ENCODE results near the gene GLRB.
"Not testable (repeated sequence)": the region's sequence is repeated elsewhere in the genome, so short reads cannot be mapped to it uniquely, and the experiment has no call there.

GLRB gene

DNA sequence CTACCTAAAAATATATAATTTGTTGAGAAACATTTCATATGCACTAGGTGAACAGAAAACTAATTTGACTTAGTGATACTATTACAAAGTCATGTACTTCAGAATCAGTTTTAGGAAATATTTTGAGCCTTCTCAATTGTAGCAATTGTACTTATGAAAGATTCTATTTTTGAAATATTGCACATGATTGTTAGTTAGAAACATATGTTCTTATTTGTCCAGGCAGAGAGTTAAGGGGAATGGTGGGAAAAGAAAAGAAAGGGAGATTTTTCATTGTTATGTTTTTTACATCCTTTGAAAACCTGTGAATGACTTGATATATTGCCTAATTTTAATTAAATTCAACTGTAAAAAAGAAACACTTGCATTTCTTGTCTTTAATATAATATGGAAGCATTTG is 66.0 kb downstream of the GLRB start:
- DNase-seq: no peak

DNA sequence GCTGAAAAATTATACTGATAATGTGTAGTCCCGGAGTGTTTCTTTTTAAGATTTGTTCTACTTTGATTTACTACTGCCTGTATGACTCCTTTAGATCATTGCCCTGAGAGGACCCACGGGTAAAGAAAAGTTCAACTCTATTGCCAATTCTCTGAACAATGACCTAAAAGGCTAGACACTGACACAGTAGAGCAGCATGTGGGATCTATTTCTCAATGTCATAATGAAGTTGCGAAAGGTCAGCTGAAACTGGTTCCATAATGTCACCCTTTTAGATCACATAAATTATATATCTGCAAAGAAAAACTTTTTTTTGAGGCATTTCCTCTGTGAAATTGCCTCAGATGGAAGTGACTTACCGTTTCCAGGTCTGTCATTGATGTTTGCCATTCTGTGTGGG is 67.4 kb downstream of the GLRB start:
- no peak for DNase-seq

DNA sequence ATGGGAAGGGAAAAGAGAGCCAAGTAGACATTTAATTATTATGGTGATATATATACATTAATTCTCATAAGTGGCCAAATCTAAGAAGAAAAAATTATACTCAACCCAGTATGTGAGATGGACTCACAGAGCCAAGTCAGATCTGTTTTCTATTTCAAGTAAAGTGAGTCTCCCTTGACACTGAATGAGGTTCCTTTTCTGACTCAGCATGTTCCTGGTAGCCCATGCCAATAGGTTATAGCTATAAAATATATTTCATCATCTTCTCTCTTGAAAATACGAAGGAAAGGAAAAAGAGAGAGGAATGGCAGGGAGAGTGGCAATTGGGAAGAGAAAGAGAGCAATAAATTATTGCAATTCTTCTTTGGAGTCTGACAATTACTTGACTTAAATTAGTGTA is 75.8 kb downstream of the GLRB start:
- no peak for DNase-seq

DNA sequence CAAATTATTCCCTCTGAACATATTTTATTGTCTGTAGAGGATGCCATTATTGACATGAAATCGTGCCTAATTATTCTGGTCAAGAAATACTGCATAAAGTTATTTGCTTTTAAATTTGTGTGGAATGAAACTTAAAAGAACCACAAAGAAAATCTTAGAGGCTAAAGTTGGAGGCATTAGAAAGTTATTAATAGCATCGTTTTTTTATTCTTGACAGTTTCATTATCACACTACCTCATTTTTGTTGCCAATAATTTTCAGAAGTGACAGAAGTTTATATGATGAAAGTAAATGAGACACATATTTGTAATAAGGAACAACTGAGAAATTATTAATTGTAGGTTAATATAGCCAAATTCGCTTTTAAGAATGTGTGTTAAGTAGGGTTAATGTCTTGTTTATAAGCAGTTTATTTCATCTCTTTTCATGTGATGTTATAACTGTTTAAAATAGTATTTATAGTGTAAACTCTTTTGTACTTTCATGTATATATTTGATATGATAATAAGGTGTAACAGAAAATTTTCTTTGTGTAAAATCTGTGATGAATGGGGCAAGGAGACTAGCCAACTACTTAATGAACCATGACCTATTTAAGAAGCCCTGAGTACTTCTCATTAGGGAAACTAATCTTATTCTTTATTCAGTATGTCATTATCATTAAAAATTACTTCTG is 90.1 kb downstream of the GLRB start:
- no peak for DNase-seq

DNA sequence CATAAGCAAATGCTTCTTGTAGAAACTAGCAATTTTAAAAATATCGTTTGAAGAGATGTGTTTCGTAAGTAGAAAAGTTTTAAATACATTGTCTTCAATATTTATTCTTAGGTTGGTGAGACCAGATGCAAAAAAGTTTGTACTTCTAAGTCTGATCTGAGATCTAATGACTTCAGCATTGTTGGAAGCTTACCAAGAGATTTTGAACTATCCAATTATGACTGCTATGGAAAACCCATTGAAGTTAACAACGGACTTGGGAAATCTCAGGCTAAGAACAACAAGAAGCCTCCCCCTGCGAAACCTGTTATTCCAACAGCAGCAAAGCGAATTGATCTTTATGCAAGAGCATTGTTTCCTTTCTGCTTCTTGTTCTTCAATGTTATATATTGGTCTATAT is 94.4 kb downstream of the GLRB start:
- DNase-seq: no peak

DNA sequence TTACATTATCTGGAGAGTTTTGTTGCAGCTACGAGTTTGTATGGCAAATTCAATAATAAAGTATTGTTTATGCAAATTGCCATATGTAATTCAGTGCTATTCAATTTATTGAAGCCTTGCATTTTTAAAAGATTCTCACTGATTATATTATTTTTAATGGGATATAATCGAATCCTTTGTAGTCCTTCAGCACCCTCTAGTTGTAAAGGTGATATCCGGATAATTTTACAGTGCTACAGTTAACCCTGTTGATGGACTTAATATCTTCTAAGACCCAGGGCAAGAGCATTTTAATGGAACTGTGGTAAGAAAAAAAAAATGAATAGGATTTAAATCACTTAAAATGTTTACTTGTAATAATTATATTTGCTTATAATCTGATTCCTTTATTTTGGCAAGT is 96.1 kb downstream of the GLRB start:
- no peak for DNase-seq

DNA sequence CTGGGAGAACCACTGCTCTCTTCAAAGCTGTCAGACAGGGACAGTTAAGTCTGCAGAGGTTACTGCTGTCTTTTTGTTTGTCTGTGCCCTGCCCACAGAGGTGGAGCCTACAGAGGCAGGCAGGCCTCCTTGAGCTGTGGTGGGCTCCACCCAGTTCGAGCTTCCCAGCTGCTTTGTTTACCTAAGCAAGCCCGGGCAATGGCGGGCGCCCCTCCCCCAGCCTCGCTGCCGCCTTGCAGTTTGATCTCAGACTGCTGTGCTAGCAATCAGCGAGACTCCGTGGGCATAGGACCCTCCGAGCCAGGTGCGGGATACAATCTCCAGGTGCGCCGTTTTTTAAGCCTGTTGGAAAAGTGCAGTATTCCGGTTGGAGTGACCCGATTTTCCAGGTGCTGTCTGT is 104.3 kb downstream of the GLRB start:
- DNase-seq: not testable (repeated sequence)

DNA sequence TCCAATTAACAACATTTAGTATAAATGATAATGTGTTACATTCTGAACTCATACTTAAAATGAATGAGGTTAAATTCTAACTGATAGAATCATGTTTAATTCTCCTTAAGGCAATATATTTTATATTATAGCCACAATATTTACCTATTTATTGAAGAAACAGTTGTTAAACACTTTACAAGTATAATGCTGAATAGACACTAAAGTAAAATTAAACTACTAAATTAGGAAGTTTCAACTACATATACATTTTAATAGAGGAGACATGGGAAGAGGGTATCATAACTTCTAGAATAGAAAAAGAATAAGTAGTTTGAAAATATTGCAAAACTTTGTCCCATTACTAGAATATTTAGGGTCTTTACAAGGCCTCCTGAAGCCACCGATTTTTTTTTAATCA is 108.3 kb downstream of the GLRB start:
- no peak for DNase-seq

DNA sequence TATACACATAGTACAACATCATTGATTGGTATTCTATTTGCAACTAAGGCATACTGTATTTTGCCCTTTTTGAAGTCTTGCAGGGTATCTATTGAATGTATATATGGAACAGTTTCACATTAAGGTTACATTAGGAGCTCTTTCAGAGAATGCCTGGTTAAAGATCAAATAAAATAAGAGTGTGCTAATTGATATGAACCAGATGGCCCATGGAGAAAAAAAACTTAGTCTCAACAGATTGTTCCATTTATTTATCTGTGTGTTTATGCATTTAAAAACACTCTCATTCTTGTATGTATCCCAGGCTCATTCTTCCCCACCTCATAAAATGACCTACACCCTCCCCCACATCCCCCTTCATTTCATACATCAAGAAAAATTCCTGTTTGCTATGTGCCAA is 109.4 kb downstream of the GLRB start:
- no peak for DNase-seq

DNA sequence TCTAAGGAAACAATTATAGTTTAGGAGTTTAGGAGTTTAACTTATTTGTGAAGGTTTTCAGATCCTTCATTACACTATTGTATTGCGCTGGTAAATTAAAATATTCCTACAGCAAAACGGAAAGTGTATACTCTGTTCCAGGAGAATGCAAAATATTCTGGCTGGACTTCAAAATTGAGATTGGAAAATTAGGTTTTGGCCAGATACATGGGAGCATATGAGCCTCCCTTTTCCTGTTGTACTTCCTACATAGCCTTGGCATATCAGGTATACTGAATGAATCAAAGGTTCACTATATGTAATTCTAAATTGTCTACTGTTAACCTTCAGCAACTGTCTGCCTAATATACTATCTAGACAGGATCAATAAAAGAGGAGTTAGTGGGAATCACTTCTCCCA is 119.4 kb downstream of the GLRB start:
- no peak for DNase-seq

DNA sequence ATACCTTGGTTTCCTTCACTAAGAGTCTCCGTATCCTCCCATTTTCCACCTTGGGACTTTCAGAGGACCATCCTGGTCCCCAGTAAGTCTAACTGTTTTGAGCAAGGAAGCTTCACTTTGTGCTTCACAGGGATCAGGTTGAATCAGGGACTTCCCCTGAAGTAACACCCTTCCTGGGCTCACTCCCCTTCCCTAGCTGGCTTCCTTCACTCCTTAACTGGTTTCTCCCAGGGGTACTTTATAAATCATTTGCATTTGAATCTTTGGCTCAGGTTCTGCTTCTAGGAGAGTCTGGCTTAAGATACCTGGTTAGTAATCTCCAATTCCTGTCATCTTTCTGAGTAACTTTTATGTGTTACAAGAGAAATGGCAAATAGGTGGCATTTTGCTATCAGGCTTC is 120.1 kb downstream of the GLRB start:
- no peak for DNase-seq

DNA sequence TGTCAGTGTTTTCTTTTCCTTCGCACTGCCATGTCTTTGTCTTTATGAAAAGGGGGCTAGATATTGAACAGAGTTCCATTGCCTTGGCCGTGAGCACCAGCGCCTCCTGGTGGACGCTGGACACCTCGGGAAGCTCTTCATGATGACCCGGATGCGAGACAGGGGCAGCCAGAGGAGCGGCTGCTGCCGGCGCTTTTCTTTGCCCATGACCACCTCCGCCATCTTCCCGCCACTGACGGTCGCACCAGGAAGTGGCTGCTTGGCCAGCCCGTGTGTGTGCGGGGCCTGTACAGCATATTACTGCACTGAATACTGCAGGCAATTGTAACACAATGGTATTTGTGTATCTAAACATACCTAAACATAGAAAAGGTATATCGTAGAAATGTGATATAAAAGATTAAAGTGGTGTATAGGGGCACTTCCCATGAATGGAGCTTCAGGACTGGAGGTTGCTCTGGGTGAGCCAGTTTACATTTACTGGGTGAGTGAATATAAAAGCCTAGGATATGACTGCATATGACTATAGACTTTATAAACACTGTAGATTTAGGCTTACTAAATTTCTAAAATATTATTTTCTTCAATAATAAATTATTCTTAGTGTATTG is 128.8 kb downstream of the GLRB start:
- no peak for DNase-seq

DNA sequence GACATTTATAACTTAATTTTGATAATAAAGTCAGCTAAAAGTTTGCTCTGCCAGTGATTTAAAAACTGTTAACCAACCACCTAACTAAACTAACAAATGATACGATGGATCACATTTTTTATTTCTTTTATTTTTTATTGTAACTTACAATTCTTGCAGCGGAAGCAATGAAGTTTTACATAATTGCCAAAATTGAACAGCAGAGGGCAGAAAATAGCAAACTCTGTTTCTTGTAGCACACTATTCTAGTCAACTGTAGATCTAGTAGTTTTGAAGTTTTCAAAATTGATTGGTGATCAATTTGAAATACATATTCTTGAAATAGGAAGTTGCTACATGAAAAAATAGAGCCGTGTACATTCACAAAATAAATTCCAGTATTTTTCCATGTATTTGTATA is 141.8 kb downstream of the GLRB start:
- no peak for DNase-seq

DNA sequence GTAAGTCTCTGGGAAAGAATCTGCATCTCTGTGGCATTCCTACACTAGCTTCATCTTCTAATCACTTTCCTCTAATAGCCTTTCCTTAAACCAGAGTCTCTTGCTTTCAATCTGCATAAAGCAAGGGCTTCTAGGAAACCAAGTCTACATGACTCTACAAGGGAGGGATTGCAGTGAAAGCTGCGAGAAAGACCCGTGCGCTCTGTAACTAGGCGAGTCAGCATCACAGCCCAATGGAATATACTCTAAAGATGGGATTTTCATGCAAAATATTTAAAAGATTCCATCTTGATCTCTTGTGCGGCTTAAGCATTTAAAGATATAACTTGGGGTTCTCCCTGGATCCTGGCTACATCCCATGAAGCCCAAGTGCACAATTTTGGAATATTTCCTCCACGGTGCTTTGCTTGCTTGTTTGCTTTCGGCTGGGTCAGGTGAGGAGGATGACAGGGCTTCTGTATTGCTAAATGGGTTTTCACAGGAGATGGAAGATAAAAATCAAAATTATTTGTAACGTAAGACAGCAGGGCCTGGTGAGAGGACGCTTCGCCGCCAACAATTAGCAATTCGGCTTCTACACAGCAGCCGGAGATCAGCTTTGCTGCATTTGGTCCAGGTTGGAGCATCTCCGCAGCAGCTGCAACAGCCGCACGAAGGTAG is 143.9 kb downstream of the GLRB start:
- no peak for DNase-seq

DNA sequence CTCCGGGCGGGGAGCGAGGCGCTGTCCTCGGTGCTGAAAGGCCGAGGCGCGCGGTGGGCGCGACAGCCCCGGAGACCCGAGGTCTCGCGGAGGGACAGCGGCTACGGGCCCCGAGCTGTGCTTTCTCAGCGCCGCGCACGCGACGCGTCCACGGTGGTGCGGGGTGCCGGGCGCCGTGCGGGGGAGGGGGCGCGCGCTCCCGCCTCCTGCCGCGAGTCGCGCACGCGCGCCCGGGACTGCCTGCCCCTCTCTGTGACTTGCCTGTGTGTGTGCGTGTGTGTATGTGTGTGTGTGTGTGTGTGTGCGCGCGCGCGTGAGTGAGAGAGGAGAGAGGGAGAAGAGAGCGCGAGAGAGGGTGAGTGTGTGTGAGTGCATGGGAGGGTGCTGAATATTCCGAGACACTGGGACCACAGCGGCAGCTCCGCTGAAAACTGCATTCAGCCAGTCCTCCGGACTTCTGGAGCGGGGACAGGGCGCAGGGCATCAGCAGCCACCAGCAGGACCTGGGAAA is 144.5 kb downstream of the GLRB start, which contains the start of gene GRIA2:
Gene GRIA2, plus strand, starts transcription at position 358 of the 511 bp plus-strand sequence. CDS start 315 bp downstream, outside the sequence.
- no peak for DNase-seq

DNA sequence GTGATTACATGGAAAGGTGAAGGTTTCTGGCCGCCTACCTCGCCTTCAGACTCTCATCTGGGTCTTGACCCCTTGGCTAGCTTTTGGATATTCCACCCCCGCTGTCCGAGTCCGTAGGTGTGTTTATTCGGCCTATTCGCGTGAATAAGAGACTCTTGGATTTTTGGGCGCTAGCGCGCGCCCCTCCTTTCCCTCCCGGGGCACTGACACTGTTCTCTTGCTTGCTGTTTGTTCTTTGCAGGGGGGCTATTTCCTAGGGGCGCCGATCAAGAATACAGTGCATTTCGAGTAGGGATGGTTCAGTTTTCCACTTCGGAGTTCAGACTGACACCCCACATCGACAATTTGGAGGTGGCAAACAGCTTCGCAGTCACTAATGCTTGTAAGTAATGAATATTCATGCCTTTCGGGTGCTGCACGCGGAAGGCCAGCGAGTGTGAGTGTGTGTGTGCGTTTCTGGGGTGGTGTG is 145.5 kb downstream of the GLRB start:
- DNase-seq: no peak
